ENCODE data around the gene FSD1. TPM values are rescaled to one million over a fixed set of nuclear protein-coding genes. Genes with fewer than 3 reads are reported as not detected.

The FSD1 gene
- total RNA-seq, 1 donor = 1.1 TPM

DNA sequence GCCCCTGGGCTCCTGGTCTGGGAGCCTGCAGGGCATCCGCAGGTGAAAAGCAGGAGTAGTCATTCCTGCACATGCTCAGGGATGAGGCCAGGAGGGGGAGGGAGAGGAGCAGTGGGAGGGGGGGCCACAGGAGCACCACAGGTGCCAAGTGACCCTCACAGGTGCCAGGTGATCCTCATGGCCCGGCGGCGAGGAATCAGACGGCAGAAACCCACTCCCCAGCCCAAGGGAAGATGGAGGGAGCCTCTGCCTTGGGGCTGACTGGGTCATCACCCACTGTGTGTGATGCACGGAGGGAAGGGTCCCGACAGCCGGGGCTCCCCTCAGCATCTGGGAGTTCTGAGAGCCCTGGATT, 68.6 kb downstream of the FSD1 start:
- H4K20me1 ChIP-seq (ENCODE audit: insufficient read depth, low read length) = peaks cover 83% of the 10 kb centered on the region
- H3K27ac ChIP-seq (ENCODE audit: low read depth, low read length) = peak overlapping the region; percentile 90
- TF ChIP-seq, protein P1, sequence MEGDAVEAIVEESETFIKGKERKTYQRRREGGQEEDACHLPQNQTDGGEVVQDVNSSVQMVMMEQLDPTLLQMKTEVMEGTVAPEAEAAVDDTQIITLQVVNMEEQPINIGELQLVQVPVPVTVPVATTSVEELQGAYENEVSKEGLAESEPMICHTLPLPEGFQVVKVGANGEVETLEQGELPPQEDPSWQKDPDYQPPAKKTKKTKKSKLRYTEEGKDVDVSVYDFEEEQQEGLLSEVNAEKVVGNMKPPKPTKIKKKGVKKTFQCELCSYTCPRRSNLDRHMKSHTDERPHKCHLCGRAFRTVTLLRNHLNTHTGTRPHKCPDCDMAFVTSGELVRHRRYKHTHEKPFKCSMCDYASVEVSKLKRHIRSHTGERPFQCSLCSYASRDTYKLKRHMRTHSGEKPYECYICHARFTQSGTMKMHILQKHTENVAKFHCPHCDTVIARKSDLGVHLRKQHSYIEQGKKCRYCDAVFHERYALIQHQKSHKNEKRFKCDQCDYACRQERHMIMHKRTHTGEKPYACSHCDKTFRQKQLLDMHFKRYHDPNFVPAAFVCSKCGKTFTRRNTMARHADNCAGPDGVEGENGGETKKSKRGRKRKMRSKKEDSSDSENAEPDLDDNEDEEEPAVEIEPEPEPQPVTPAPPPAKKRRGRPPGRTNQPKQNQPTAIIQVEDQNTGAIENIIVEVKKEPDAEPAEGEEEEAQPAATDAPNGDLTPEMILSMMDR (IDR thresholded peaks at IDR 0.05; ENCODE audit: extremely low read depth, low read depth, low read length) = no peak

More for the DNA sequence above, 68.6 kb downstream of the FSD1 start:
- Histone ChIP-seq H3K4me2 (ENCODE audit: insufficient read depth, low read length) (no peak overlapping the region), H3K36me3 (ENCODE audit: insufficient read depth, low read length) (peaks cover 2% of the 10 kb centered on the region), H3K4me3 (ENCODE audit: insufficient read depth, low read length) (no peak overlapping the region), H3K4me1 (ENCODE audit: insufficient read depth, low read length) (peaks cover 79% of the 10 kb centered on the region), H3K9me3 (ENCODE audit: low read depth, low read length) (no peaks in the 10 kb centered on the region), H3K79me2 (ENCODE audit: insufficient read depth, low read length) (peaks cover 93% of the 10 kb centered on the region), H2AFZ (ENCODE audit: low read length) (no peak overlapping the region), H3K27me3 (ENCODE audit: insufficient read depth, low read length) (no peaks in the 10 kb centered on the region)
- peak; percentile 49 for DNase-seq (ENCODE audit: insufficient read length, low spot score, missing footprints)

Other genes starting within 250 kb of the FSD1 start
- gene ZBTB7A, start 237.7 kb upstream of the FSD1 start, total RNA-seq = 38.6 and 42.7 TPM in 2 replicates
- gene MAP2K2, start 180.5 kb upstream of the FSD1 start, total RNA-seq = 221 and 233 TPM in 2 replicates
- gene CREB3L3, start 151.0 kb upstream of the FSD1 start, total RNA-seq = not detected in 2 replicates
- gene SIRT6, start 122.0 kb upstream of the FSD1 start, total RNA-seq = 8.3 and 16.3 TPM in 2 replicates
- 0.29 and 0.72 TPM in 2 replicates for gene ANKRD24, start 121.9 kb upstream of the FSD1 start, total RNA-seq
- not detected in 2 replicates for gene EBI3, start 75.1 kb upstream of the FSD1 start, total RNA-seq
- gene YJU2, start 57.5 kb upstream of the FSD1 start, total RNA-seq = 15.3 and 17.0 TPM in 2 replicates
- not detected in 2 replicates for gene SHD, start 25.3 kb upstream of the FSD1 start, total RNA-seq
- not detected in 2 replicates for gene TMIGD2, start 2.2 kb upstream of the FSD1 start, total RNA-seq
- 2.4 and 2.5 TPM in 2 replicates for gene STAP2, start 34.2 kb downstream of the FSD1 start, total RNA-seq
- gene MPND, start 39.0 kb downstream of the FSD1 start, total RNA-seq = 6.8 and 6.9 TPM in 2 replicates
- 83.2 and 84.9 TPM in 2 replicates for gene SH3GL1, start 95.9 kb downstream of the FSD1 start, total RNA-seq
- gene CHAF1A, start 98.0 kb downstream of the FSD1 start, total RNA-seq = 3.6 and 5.6 TPM in 2 replicates
- 120 and 136 TPM in 2 replicates for gene UBXN6, start 153.2 kb downstream of the FSD1 start, total RNA-seq
- 44.2 and 48.5 TPM in 2 replicates for gene HDGFL2, start 167.7 kb downstream of the FSD1 start, total RNA-seq
- under 0.01 TPM in 2 replicates for gene PLIN4, start 213.9 kb downstream of the FSD1 start, total RNA-seq
- gene PLIN5, start 230.6 kb downstream of the FSD1 start, total RNA-seq = 0.36 TPM in 1 of 2 replicates, not detected in the other
- not detected in 2 replicates for gene LRG1, start 235.4 kb downstream of the FSD1 start, total RNA-seq